SK-N-MC (cell line): ENCODE data around the gene SAG.

Experiments
- EZH2 ChIP-seq: fragments of 200-600 bp; sonication (generic); IDR thresholded peaks from one replicate; pipeline ENCODE4 v1.6.1; 2017; ENCODE audit warnings: antibody characterized with exemption
- POLR2AphosphoS5 ChIP-seq: IDR thresholded peaks from 2 replicates; pipeline ENCODE4 v1.6.1; 2012; ENCODE audit warnings: mild to moderate bottlenecking, low read depth, low read length, borderline replicate concordance

GRCh38 chr2:233262562-233262961 lies 45.1 kb upstream of the SAG start:
- TF ChIP-seq EZH2, result no peak
- TF ChIP-seq POLR2AphosphoS5, result no peak
